NK-92 treated with Interleukin-12 subunit alpha and Interleukin-12 subunit beta, amount 100 ng/mL, for 24 hours (cell line): ENCODE measurements around the gene ABCC8.

ENCODE experiments used
- DNase-seq: peaks from one replicate; lab custom pipeline; 2025; lab: John Stamatoyannopoulos, UW

ABCC8 gene

DNA sequence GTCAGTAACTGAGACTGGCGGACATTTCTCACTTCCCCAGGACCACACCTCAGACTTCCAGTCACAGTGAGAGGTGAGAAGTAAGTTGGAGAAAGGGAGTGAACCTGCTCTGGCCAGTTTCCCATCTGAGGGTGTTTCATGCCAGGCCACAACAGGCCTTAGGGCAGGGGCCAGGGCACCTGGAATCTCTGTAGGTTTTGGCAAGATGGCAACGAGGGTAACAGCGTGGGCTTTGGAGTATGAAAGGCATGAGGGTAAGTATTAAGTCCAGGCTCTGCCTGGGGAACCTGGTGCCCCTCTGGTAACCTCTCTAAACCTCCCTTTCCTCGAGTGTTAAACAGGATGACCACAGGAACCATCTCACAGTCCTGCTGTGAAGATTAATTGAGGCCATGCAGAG, 28.5 kb upstream of the ABCC8 start:
- no peak for DNase-seq

- peak; percentile 4 for DNase-seq
These were observed 27.9 kb upstream of the ABCC8 start for GRCh38 chr11:17504330-17505107.

GRCh38 chr11:17502630-17503029, 26.0 kb upstream of the ABCC8 start:
- no peak for DNase-seq

- DNase-seq = no peak
These were observed 24.0 kb upstream of the ABCC8 start for GRCh38 chr11:17500673-17501072.

DNA sequence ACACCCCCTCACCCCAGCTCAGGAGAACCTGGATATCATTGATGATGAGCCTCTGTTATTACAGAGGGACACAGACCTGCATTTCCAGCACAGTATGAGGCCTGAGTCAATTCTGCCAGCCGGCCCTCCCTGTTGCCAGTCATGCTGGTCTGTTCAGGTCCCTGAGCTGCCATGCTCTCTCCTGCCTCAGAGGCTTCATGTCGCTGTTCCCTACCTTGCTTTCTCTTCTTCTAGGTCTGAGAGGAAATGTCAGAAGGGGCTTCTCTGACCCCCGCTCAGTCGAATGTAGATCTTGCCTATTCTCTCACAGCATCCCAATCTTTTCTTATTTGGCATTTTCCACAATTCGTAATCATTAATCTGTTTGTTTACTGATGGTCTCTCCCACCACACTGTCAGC, 21.8 kb upstream of the ABCC8 start:
- DNase-seq = no peak

- DNase-seq = no peak
These were observed 21.4 kb upstream of the ABCC8 start for GRCh38 chr11:17498058-17498457.

GRCh38 chr11:17496406-17496805, 19.8 kb upstream of the ABCC8 start:
- no peak for DNase-seq

DNA sequence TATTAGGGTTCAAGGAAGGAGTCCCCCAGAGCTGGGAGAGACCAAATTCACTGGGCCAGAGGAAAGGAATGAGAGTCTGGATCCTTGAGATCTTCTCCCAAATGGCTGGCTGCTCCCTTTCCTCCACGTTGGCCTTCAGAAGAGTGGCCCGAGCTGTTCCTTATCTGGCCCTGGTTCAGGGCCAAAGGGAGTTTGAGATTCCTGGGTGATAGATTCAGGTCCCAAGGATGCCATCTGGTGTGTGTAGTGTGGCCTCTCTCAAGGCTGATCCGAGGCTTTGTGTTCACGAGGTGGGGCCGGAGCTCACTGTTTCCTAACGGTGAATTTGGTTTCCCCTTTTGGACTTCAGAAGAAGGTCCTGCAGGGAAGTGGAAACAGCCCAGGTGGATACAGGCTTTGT, 17.4 kb upstream of the ABCC8 start:
- no peak for DNase-seq

GRCh38 chr11:17490938-17491337, 14.3 kb upstream of the ABCC8 start:
- no peak for DNase-seq

GRCh38 chr11:17490232-17490631, 13.6 kb upstream of the ABCC8 start:
- DNase-seq = no peak

DNA sequence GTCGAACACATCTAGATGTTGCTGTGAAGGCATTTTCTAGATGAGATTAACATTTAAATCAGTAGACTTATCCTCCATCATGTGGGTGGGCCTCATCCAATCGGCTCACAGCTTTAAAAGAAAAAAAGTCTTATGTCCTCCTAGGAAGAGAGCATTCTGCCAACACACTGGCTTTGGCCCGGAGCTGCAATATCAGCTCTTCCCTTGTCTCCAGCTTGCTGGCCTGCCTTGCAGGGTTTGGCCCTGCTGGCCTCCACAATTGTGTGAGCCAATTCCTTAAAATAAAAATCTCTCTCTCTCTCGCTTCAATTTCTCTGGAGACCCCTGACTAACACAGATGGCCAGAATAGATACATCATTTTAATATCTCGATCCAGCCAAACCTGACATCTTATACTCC, 13.1 kb upstream of the ABCC8 start:
- no peak for DNase-seq

GRCh38 chr11:17488563-17488962, 11.9 kb upstream of the ABCC8 start:
- no peak for DNase-seq

GRCh38 chr11:17486646-17487045, 10.0 kb upstream of the ABCC8 start:
- no peak for DNase-seq

DNA sequence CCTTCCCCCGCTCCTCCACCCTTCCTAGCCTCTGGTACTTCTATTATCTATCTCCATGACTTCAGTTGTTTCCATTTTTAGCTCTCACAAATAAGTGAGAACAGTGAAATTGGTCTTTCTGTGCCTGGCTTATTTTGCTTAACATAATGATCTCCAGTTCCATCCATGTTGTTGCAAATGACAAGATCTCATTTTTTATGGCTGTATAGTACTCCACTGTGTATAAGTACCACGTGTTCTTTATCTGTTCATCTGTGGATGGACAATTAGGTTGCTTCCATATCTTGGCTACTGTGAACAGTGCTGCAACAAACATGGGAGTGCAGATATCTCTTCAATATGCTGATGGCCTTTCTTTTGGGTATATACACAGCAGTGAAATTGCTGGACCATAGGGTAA, 6.9 kb upstream of the ABCC8 start:
- DNase-seq = no peak

DNA sequence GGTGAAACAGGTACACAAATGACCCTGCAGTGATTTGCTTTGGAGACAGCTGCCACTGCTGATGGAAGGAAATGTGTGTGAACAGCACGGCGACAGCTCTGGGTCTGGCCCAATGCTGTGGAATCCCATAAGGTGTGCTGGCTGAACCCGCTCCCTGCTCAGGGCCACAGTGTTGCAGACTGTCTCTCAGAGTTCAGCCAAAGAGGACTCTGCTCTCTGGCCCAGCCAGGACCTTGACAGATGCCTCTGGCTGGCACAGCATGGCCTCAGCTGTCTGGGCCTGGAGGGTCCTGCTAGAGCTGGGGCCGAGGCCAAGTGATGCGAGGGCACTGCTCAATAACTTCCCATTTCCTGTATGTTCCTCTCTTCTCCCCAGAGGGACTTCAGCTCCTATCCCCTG, 5.3 kb upstream of the ABCC8 start:
- no peak for DNase-seq

DNA sequence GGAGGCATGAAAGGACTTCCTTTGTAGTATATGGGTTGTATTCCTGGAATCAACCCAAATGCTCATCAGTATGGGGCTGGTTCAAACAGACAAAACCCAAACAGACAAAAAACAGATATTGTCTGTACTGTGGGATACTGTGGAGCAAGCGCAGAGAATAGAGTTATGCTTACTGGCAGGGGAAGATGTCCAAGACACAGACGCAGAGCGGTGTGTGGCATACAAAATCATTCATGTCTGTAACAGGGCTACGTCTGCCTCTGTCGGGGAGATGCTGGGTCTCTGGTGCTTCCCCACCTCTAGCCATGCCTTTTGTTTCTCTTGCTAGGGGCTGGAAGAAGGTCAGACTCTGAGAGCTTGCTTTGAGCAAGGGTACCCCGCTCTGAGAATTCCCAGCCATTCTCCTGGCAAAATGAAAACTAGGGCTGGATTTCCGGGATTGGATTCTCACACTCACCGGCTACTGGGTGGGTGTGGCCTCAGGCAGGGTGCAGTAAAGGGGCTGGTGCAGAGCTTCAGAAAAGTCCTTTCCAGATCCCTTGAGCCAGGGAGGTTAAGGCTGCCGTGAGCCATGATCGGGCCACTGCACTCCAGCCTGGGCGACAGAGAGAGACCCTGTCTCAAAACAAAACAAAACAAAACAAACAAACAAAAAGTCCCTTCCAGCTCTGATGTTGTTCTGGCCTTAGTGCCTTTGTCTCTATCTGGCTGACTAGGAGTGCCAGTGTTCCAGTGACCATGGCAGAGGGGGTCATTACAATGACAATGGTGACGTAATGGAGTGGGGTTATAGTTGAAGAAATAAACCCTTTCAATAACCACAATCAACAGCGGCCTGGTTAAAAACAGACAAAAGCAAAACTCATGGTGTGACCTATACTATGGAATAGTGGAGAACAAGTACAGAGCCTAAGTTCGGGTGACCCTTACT, 2.9 kb upstream of the ABCC8 start:
- no peak for DNase-seq

DNA sequence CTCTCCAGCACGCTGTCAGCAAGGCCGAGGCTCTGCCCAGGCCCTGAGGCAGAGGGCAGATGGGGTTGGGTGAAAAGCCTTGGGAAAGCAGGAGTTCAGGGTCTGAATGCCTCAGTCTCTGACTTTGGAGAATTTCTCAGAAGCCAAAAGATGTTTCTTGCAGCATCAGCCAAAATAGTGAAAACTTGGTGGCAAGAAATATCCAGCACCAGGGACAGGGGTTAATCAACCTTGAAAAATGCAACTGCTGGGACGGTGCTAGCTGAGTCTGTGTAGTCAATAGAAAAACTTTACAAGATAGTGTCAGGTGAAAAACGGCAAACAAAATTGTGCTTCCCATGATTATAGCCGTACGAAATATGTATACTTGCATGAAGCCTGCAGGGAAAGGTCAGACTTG, 1.4 kb upstream of the ABCC8 start:
- no peak for DNase-seq

DNA sequence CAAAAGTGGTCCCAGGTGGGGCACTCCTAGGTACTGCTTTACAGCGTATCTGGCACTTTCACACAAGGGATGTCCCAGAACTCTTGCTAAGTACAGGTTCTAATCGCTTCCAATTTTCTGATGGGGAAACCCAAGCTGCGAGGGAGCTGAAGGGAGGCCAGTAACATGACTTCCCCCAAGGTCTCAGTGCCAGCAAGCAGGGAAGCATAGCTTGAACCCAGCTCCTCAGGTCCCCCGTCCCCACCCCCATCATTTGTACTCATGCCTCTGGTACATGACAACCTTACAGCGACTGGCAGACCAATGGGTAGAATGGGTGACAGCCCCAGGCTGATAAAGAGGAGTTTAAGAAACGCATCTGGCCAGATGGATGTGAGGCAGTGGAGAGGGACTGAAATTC, 716 bp upstream of the ABCC8 start:
- DNase-seq = no peak

DNA sequence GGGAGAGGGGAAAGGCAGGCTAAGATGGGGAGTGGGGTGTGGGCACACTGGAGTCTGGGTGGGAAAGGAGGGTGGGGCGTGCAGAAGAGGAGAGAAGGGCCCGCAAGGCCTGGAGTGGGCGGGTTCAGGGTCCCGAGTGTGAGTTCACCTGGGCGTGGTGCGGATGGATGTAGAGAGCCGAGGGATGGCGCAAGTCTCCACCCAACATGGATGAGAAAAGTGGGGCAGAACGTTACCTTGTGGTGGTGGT, 364 bp upstream of the ABCC8 start:
- no peak for DNase-seq

DNA sequence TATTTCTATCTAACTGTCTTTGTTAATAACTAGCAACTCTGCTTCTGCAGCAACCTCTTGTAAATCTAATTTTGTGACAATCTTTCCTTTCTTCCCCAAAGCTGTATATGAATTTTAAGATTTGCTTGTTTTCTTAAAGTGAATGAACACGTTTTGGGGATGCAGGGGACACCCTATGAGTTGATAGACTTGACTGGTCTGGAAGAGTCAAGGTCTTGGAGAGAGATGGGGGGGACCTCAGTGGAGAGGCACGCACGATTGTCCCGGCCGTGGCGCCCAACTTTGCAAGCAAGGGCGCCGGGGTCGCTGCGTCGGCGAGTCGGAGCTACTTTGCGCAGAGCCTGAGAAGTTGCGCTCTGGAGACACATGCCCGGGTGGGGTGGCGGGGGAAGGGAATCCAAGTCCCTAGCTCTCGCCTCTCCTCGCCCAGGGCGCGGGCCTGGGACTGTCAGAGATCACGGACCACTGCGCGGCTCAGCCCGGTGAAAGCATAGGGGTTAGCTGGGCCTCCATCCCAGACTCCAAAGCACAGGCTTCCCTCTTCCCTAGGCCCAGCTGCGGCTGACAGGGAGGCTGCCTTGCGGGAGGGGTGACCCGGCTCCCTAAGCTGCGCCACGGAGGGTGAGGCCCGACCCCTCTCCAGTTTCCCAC, 854 bp downstream of the ABCC8 start:
- no peak for DNase-seq

DNA sequence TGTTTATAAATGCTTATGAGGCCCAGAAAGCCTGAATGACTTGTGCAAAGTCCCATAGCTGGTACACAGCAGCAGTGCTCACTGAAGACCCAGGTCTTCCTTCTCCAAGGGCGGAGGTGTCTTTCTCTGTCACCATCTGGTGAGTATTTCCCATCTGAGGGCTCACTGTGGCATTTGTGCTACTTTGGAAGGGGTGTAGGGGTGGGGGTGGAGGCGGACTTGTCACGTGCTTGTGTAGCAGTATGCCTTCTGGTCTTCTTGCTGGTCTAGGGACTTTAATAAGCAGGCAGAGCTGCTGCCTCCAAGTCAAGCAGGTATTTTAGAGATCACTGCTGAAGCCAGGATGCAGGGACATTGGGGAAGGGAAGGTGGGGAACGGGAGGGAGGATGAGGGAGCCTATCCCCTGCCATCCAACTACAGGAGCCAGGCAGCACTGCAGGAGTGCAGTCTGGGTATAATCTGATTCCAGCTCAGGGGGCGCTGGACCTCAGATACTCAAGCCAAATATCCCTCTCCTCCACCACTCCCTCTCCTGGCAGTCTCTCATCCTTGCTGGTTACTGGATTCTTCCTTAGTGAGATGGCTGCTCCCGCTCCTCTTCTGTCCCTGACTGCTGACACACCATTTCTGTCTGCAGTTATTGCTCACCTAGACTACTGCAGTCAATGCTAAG, 3.4 kb downstream of the ABCC8 start:
- no peak for DNase-seq

GRCh38 chr11:17472467-17472866, 4.2 kb downstream of the ABCC8 start:
- no peak for DNase-seq

- no peak for DNase-seq
These were observed 5.1 kb downstream of the ABCC8 start for GRCh38 chr11:17471501-17471900.
